GM21717 (cell line): Measurements from ENCODE around the gene RAX.

ENCODE experiments used
- ATAC-seq: cut with Tn5 transposase; IDR thresholded peaks from one replicate; pipeline ENCODE4 v1.9.1; 2021; ENCODE audit warnings: mild to moderate bottlenecking, moderate library complexity; ENCODE audit not compliant: unreplicated experiment

RAX gene

DNA sequence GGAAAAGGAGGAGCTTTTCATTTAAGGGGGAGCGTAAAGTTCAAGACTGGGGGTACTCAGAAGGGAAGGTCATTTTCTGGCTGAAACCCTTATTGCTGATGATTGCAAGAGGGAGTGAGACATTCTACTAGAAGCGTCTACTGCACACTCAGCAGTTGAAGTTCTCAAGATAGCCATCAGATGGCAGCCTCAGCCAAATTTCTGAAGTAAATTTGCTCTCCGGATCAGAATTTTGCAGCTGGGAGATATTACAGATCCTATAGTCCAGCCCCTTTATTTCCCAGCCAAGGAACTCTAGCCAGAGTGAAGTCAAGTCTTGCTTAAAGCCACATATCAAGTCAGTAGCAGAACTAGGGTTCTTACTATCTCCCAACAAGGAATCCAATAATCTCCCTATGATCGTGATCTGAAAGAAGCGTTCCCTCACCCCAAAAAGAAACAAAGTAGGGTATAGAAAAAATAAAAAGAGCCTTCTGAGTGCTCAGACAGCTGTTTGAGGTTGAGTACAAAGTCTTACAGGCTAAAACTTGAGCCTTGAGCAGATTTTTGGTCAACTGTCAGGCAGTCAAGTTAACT, 24.0 kb downstream of the RAX start:
- no peak for ATAC-seq

DNA sequence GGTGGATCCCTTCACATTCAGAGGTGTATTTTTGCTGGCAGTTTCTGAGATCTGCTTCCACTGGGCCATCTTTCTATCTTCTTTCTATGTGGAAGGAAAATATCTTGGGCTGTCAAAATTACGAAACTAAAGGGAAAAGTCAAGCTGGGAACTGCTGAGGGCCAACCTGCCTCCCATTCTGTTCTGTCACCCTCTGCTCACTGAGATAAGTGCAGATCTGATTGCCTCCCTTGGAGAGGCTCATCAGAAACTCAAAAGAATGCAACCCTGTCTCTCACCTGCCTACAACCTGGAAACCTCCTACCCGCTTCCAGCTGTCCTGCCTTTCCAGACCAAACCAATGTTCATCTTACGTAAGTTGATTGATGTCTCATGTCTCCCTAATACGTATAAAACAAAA, 26.5 kb downstream of the RAX start:
- no peak for ATAC-seq

DNA sequence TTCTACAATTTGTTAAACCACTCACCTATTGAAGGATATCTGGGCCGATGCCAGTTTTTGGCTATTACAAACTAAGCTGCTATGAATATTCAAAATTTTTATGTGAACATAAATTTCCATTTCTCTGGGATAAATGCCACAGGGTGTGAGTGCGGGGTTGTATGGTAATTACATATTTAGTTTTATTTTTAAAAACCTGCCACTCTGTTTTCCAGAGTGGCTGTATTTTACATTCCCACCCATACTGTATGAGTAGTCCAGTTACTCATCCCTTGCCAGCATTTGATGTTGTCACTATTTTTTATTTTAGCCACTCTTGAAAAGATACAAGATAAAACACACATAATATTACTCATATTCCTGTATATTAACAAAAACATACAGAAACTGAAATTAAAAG, 30.3 kb downstream of the RAX start:
- no peak for ATAC-seq

DNA sequence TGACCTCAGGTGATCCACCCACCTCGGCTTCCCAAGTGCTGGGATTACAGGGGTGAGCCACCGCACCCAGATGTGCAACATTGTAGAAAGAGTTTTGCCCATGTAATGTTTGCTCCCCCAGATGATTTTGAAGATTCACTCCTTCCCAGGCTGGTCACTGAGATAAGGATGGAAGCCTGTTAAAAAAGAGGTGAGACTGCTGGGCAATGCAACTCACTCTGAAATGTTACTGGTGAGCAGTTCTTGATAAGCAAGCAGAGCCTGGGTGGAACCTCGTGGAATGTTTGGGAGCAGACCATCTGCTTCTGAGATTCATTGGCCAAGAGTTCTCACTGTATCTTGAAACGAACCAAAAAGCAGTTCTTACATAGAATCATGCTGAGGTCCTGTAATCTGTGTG, 33.6 kb downstream of the RAX start:
- no peak for ATAC-seq

DNA sequence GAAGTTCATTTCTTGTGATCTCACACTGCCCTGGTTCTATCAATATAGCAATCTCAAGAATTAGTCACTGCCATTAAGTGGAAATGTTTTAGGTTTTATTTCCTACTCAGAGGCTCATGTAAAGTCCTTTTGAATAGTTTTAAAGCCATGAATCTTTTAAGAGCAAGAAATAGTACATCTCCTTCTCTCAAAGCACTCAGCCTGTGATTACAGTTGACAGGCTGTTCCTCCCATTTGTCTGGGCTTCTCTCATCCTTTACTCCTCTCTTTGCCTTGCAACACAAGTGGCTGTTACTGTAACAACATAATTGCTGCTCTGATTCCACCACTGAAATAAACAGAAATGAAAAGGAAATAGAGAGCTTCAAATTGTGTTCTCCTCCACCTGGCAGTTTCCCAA, 34.9 kb downstream of the RAX start:
- no peak for ATAC-seq

DNA sequence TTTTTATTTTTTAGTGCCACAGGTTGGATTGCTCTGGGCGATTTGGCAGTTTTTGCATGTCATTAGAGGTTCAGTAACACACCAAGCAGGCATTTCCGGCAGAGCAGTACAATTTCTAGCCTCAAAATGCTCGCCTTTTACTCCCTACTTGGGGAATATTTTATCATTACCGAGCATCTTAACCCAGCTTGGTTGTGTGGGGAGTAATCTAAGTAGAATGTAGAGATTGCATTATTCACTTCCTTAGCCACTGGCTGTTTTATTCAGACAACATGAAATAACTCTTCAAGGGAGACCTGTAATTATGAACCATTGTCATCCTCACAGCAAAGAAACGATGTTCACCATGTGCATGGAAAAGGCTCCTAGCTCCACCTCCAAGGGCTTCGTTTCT, 40.2 kb downstream of the RAX start:
- no peak for ATAC-seq

DNA sequence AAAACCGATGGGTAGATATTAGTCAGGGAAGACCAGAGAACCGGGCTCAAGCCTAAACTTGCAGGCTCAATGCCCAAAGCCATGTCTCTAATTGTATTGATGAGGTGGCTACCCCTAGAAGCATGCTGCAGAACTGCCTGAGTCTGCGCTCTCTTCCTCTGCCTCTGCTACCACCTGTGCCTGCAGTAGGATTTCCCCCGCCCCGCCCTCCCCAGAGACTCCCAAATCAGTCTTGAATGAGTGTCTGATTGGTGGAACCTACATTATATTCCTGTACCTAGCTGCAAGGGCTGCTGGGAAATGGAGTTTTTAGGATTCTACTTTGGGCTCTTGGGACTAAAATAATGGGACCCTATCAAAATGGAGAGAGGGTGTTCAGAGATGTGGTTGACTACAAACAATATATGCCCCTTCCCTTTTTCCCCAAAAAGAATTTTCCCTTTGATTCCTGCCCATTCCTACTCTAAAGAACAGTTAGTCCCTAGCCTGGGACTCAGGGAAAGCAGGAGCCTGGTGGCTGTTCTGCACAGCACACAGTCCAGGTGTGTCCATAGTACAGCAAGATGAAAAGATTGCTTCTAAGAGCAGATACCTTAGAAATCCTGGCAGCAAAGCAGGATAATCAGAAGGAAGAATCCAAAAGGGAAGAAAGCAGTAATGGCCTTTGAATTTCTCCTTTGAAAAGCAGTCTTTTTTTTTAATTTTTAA, 40.8 kb downstream of the RAX start:
- ATAC-seq: no peak

DNA sequence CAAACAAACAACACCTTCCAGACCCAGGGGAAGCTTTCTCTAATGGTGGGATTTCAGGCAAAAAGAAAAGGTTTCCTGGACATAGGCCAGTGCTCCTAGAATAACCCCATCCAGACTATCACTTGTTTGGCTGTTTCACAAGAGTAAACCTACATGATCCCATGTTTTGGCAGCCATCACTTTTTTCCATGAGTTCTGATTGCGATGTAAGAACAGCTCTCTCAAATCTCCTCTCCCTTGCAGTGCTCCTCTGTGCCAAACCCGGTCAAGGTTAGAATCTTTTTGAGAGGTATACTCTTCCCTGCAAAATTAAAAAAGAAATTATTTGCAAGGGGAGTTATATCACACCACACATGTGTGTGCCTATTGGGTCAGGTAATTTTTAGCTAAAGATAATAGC, 41.4 kb downstream of the RAX start:
- ATAC-seq: no peak

DNA sequence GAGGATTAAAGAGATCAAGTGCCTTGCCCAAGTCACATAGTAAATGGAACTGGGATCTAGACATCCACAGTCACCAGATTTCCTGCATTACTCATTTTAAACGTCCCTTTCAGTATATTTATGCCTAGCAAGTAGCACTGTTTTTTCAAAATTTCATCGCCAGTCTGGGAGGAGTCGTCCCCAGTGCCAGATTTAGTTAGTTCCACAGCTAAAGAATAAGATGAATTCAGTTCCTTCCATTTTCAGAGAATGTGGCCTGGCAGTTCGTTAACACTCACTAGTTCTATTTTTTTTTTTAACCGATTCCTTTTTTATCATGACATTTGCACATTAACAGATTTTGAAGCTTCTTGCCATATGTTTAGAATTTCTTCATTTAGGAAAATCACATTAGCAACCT, 42.1 kb downstream of the RAX start:
- ATAC-seq: no peak

DNA sequence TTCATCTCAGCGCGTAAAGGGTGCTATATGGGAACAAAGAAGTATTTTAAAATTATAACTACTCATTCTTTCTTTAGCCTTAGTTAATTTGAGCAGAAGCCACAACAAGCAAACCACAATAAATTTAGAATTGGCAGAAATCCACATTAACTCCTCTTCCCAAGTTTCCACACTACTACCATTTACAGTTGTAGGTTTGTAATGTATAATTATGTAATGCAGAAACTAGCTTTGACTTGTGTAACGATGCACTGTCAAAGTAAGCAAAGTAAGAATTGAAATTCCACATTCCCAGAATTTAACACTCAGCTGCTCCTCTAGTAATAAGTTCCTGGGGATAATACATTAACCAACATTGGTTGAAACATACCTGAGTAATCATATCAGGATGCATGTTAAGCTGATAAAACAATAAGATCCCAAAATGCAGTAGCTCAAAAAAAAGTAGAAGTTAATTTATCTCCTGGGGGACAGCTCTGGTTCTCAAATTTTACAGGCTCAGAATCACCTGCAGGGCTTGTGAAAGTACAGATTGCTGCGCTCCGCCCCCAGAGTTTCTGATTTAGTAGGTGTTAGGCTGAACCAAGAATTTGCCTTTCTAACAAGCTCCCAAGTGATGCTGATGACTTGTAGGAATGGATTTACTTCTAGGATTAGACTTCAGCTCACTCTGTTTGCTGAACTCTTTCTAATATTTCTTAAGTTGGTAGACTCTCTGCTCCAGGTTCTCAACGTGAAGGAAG, 43.4 kb downstream of the RAX start:
- ATAC-seq: no peak

DNA sequence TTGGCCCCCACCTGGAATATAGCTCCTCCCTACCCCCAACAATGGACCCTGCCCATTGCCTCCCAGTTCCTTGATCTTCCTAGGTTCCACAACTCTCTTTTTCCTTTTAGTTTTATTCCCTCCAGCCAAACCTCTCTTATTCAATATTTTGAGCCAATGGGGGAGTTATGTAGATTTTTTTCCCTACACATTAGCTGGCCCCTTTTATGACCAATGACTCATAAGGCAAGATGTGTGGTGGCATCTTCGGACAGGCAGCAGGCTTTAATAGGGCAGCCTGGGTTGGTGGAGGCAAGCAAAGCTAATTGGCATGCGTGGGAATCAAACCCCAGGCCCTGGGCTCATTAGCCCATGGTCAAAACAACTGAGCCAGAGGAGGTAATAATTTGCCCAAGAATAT, 44.1 kb downstream of the RAX start:
- no peak for ATAC-seq

DNA sequence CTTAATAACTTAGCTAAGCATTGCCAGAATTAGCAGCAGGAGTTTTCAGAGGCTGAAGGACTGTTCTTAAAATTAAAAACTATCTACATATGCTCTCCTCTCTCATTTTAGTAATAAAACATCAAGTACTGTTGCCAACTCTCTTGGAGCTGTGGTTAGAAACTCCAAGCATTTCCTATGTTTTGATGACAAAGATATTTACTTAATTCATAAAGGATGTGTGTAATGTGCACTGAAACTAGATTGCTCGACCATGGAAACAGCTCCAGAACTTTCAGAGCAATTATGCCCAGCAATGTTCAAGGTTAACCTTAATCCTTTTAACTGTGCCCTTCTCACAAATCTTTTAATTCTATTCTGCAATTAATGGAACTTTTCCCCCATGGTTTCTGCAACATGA, 44.9 kb downstream of the RAX start:
- no peak for ATAC-seq

DNA sequence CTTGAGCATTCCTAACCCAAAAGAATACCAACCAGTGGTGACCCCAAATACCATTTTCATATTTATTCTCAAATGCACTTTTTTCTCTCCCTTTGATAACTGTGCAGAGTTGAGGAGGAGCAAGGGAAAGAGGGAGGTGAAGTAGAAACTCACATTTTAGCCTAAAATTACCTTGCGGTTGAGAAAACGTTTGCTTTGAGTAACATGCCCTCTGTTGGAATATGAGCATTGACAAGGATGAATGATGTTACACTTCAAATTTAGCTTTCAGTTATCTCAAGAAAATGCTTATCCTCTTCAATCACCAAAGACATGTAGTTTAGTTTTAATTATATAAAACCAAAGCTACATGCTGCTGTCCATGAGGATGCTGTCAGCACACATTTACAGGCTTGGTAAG, 50.9 kb downstream of the RAX start:
- no peak for ATAC-seq

DNA sequence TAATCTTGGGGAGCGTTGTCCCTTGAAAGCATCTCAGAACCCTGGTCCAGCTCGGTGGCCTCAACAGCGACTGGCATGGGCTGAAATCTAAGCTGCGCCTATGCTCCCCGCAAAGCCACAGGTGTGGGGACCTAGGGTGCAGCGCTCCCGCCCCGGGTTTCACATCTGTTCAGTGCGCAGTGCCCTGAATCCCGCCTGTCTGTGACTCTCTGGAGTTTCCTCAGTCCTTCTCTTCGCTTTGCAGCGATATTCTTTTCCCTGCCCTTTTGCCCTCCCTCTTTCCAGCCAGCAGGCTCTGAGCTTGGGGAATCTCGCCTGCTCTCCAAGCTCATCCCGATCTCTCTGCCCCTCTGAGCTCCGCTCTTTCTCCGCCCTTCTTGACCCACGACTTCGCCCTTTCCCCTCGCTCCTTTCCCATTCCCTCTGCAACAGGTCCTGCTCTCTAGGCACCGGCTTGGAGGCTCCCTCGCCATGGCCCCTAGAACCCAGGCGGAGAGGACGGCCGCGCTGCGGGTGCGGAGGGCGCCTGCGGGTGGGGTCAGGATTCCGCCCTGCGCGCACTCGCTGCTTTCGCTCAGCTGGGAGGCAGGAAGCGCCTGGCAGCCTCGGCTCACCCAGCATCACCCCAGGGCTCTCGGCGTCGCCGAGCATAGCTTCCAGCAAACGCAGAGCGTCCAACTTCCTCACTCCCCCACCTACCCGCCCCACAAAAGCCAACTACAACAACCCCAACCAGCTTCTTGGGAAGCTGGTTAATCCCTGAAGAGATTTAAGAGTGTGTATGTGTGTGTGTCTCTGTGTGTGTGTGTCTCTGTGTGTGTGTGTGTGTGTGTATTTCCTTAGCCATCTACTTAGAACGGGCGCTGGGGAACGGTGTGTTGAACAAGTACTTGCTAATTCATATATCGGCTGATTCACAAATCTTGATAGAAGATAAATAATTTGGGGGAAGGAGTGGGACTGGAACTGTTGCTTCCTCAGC, 52.2 kb downstream of the RAX start:
- ATAC-seq: no peak

DNA sequence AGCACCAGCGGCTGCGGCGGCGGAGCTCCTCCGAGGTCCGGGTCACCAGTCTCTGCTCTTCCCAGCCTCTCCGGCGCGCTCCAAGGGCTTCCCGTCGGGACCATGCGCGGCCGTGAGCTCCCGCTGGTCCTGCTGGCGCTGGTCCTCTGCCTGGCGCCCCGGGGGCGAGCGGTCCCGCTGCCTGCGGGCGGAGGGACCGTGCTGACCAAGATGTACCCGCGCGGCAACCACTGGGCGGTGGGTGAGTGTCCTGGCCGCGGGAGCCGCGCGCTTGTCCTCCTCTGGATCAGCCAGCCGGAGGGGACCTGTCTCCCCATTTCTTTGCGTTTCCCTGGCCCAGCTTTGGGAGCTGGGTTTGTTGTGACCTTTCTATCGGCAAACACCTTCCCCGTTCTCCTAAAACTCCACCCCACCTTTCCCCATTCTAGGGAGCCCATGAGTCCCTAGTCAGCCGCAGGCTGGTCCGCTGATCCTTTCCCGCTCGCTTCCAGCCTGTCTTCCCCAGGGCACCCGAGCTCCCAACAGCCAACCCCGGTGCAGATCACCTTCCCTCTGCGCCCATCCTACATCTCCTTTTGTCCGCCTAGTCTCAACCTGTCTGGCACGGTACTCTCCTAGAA, 53.0 kb downstream of the RAX start:
- no peak for ATAC-seq

DNA sequence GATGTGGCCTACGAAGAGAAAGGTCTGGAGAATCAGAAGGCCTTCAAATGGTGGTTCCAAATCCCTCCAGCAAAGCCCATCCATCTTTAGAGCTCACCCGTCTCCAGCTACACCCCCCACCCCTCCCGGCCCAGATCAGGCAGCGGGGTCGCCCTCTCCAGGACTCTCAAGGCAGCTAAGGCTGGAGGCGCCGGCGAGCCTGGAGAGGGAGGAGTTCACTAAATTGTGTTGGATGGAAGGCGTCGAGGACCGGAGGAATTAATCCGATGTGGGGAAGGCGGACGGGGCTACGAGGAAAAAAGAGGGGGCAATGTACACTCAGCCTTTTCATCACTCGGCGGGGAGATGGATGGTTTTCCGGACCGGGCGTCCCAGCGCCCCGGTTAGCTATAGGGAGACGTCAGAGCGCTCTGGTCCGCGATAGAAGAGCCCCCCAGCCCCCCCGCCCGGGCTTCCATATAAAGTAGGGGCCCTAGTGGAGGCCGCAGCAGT, 53.5 kb downstream of the RAX start, which contains the start of gene GRP:
Gene GRP (plus strand): TSS at position 487 of the 492 bp plus-strand sequence. CDS start 108 bp downstream, outside the sequence.
- ATAC-seq: no peak

DNA sequence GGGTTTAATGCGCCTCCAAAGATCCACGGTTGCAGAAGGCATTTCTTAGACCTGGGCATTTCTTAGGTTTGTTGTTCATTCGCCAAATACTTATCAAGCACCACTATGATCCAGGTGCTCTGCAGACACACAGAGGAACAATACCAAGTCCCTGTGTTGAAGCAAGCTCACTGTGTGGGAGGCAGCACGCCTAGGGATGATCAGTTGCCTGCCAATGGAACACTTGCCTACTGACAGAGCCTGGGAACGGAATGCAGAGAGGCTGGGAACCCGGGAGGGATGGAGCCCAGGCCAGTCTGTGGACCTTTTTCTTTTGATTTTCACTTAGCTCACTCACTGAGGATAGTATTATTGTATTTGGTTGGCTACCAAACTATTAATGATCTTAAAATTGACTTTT, 55.2 kb downstream of the RAX start:
- ATAC-seq: no peak
